C4-2B (cell line): ENCODE results near the gene EPN1.

Source experiments
- H3K27ac ChIP-seq: fragments of 450-650 bp; 2 replicates; pipeline ENCODE4 v1.5.1; 2017
- CTCF ChIP-seq: fragments of 450-650 bp; conservative IDR thresholded peaks from 2 replicates; pipeline ENCODE4 v1.5.1; 2017; ENCODE audit warnings: mild to moderate bottlenecking
- ZFX ChIP-seq: fragments of 450-650 bp; IDR thresholded peaks from 2 replicates; pipeline ENCODE4 v1.6.1; 2017

EPN1 gene

GRCh38 chr19:55696301-55697068 lies 21.5 kb downstream of the EPN1 start:
- TF ChIP-seq CTCF (no peak), ZFX (no peak)
- no peak overlapping the region for H3K27ac ChIP-seq

- no peak overlapping the region for H3K27ac ChIP-seq
- TF ChIP-seq ZFX (no peak), CTCF (no peak)
These were observed 22.0 kb downstream of the EPN1 start for GRCh38 chr19:55697069-55697440.

- TF ChIP-seq ZFX (no peak), CTCF (no peak)
- H3K27ac ChIP-seq, result no peak overlapping the region
These were observed 22.7 kb downstream of the EPN1 start for GRCh38 chr19:55697698-55698097.

GRCh38 chr19:55698256-55698655 lies 23.2 kb downstream of the EPN1 start:
- H3K27ac ChIP-seq, result no peak overlapping the region
- no peak for TF ChIP-seq ZFX
- no peak for TF ChIP-seq CTCF

GRCh38 chr19:55699221-55699620 lies 24.2 kb downstream of the EPN1 start:
- H3K27ac ChIP-seq, result no peak overlapping the region
- TF ChIP-seq ZFX (no peak), CTCF (no peak)

GRCh38 chr19:55700813-55701212 lies 25.8 kb downstream of the EPN1 start:
- TF ChIP-seq CTCF, result no peak
- no peak for TF ChIP-seq ZFX
- no peak overlapping the region for H3K27ac ChIP-seq

- TF ChIP-seq ZFX (no peak), CTCF (no peak)
These were observed 27.2 kb downstream of the EPN1 start for GRCh38 chr19:55702131-55702627.

More at GRCh38 chr19:55702131-55702627, 27.2 kb downstream of the EPN1 start:
- H3K27ac ChIP-seq, result no peak overlapping the region
